IPS-15b (cell line): ENCODE measurements around the gene CDC42BPB.
A peak's percentile ranks its signal among the peaks of the same experiment; 100 is the strongest.

Experiments
- H3K27me3 ChIP-seq: one replicate; pipeline ENCODE4 v1.6.1; 2013; ENCODE audit warnings: low read length; ENCODE audit not compliant: control insufficient read depth, insufficient read depth
- H3K36me3 ChIP-seq: one replicate; pipeline ENCODE4 v1.6.1; 2013; ENCODE audit warnings: low read length; ENCODE audit not compliant: control insufficient read depth, insufficient read depth
- H3K4me1 ChIP-seq: one replicate; pipeline ENCODE4 v1.6.1; 2013; ENCODE audit warnings: mild to moderate bottlenecking, low read length; ENCODE audit not compliant: control insufficient read depth, insufficient read depth
- H3K4me3 ChIP-seq: one replicate; pipeline ENCODE4 v1.5.1; 2013; ENCODE audit warnings: low read depth, low read length
- H3K9ac ChIP-seq: one replicate; pipeline ENCODE4 v1.6.1; 2013; ENCODE audit warnings: low read depth, mild to moderate bottlenecking, low read length
- H3K9me3 ChIP-seq: one replicate; pipeline ENCODE4 v1.6.1; 2013; ENCODE audit warnings: mild to moderate bottlenecking, low read length; ENCODE audit not compliant: control insufficient read depth, insufficient read depth

CDC42BPB gene

DNA sequence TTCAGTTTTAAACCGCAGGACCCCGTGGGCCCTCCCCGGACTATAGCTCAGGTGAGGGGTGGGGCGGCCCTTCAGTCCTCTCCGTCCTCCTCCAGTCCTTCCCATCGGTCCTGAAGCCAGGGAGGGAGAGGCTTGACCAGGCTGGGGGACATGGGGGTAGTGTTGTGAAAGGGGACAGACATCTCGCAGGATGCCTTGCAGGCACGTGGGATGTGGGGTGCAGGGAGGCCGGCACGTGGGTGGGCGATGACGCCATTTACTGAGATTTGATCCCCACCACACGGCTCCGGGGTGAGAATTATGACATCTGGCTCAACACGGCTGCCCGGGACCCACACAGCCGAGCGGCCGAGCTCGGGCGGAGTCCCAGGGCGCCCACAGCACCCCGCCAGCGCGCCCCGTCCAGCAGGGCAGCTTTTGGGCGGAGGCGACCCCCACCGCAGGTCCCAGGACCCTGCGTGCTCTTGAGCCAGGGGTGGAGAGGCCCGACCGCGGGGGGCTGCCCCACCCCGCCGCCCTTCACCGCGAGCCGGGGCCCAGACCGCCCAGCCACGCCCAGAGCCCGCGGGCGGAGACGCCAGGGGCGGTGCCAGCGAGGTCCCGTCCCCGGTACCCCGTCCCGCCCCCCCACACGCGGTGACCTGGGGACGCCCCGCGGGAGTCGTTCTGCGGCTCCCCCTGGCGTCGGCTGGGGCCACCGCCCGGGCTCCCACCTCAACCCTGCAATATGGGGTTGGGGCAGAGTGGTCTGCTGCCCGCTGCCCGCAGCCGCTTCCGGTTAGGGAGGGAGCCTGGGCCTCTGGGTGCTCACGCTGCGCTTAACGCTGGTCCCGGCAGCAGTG, 33.9 kb upstream of the CDC42BPB start:
- Histone ChIP-seq H3K4me1 (no peaks in the 10 kb centered on the region), H3K9ac (no peak overlapping the region), H3K4me3 (peak overlapping the region; percentile 41), H3K36me3 (no peaks in the 10 kb centered on the region), H3K27me3 (peaks cover 5% of the 10 kb centered on the region), H3K9me3 (no peaks in the 10 kb centered on the region)

DNA sequence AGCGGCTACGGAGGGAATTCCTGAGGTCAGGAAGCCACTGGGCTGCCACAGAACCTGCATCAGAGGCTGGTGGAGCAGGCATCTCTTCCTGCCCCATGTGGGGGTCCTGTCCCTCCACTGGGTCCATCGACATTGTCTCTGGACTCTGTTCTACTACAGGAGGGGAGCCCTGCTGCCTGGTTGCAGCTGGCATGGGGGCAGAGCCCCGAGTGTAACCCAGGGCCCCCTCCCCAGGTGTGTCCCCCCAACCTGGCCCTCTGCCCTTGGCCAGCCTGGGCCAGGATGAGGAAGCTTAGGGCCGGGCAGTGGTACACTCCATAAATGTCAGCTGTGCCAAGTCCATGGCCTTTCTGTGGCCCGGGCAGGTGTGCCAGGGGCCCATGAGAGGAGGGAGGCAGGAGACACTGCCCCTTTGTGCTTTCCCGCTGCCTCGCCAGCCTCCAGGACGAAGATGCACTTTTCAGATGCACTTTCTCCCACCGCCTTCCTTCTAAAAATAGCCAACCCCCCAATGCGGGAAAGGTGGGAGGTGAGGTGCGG, 33.2 kb upstream of the CDC42BPB start:
- Histone ChIP-seq H3K9me3 (no peaks in the 10 kb centered on the region), H3K36me3 (no peaks in the 10 kb centered on the region), H3K4me1 (no peaks in the 10 kb centered on the region), H3K4me3 (no peak overlapping the region), H3K27me3 (peaks cover 5% of the 10 kb centered on the region), H3K9ac (no peak overlapping the region)

DNA sequence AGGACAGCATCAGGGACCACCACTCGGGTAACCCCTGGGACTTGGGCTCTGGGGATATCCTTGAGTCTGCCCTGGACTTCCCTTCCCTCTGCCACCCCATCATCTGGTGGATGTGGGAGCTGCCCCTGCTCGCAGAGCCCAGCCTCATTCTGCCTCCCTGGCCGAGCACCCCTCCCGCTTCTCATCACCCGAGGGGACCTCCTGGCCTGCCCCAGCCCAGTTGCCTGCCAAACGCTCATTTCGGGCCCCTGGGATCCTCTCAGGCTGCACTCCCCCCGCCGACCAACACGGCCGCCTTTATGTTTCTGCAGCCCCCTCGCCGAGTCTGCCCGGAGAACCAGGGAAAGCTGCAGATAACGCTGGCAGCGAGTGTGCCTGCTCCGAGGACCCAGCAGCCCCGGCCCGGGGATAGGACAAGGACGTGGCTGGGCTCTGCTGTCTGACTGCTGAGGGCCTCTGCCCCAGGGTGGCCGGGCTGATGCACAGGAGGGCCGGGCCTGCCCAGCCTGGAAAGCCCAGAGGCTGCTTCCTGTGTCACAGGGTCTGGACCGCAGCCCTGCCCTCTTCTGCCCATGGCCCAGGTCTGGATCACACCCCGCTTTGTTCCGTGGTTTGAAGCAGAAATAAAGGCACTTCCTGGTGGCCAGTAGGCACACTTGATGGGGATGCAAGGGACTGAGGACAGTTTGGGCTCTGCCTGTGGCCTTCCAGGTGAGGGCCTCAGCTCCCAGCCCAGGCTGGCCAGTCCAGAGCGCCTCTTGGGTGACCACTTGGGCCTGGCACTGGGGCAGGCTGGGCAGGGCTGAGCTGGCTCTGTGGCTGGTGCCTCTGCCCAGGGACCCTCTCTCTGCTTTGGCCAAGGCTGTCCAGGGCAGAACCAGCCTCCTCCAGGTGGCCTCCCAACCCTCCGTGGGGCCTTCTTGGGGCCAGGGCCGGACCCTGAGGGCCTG, 32.3 kb upstream of the CDC42BPB start:
- no peaks in the 10 kb centered on the region for H3K4me1 ChIP-seq
- no peaks in the 10 kb centered on the region for H3K36me3 ChIP-seq
- peaks cover 9% of the 10 kb centered on the region for H3K27me3 ChIP-seq
- H3K9ac ChIP-seq: no peak overlapping the region
- no peak overlapping the region for H3K4me3 ChIP-seq
- H3K9me3 ChIP-seq: no peaks in the 10 kb centered on the region

DNA sequence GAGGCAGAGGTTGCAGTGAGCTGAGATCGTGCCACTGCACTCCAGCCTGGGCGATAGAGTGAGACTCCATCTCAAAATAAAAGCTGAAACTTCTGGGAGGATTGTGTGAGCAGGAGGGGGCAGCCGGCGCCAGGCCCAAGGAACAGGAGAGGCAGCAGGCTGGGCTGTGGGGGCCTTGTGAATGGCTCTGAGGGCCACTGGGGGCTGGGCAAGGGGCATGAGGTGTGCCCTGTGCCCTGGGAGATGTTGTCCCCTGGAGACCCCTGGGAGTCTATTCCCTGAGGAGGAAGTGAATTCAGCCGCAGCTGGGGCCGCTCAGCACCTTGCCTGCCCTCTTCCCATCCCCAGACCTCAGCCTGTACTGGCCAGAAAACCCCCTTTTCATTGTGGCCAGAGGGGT, 31.6 kb upstream of the CDC42BPB start:
- peaks cover 14% of the 10 kb centered on the region for H3K27me3 ChIP-seq
- H3K36me3 ChIP-seq: no peaks in the 10 kb centered on the region
- no peak overlapping the region for H3K9ac ChIP-seq
- no peaks in the 10 kb centered on the region for H3K9me3 ChIP-seq
- H3K4me3 ChIP-seq: no peak overlapping the region
- H3K4me1 ChIP-seq: no peaks in the 10 kb centered on the region

DNA sequence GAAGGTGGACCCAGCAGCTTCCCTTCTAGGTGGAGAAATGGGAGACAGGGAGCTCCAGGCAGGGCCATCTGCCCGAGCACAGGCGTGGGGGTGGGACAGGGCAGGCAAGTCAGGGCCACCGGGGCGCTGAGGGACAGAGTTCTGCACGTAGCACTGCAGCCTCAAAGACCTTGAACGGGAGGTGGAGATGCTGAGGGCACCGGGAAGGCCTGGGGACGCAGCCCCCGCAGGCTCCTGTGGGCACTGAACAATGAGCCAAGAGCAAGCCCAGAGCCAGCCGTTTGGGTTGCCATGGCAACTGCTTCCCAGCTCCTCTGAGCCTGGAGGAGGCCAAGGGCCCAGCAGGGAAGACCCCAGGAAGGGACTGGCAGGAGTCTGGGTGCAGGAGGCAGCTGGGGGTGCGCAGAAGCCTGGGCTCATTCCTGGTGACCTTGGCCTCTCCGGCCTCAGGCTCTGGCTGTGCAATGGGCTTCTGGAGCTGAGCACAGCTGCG, 30.0 kb upstream of the CDC42BPB start:
- Histone ChIP-seq H3K9me3 (no peaks in the 10 kb centered on the region), H3K36me3 (no peaks in the 10 kb centered on the region), H3K4me1 (no peaks in the 10 kb centered on the region), H3K4me3 (no peak overlapping the region), H3K27me3 (peaks cover 23% of the 10 kb centered on the region), H3K9ac (no peak overlapping the region)

DNA sequence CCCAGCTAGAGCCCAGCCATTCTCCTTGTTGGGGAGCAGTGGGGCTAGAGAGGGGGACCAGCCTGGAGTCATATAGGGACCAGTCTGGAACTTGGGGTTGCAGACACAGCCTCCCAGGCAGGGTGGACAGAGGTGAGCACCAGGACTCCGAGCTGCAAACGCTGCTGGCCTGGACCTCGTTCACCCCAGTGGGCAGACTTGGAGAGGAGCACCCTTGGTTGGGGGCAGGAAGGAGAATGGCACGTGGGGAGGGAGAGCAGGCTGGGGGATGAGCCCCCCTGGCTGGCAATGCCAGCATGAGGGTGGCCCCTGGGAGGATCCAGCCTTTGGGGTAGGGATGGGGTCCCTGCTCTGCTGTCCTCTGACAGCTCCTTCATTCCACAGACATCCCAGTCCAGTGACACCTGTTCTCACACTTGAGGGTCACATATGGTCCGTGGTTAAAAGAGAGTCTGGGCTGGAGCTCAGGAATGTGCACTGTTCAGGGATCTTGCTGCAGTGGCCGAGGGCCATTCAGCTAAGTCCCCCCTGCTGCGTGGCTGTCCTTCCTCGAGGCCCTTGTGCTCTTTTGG, 29.5 kb upstream of the CDC42BPB start:
- no peak overlapping the region for H3K4me3 ChIP-seq
- no peaks in the 10 kb centered on the region for H3K4me1 ChIP-seq
- no peak overlapping the region for H3K9ac ChIP-seq
- no peaks in the 10 kb centered on the region for H3K36me3 ChIP-seq
- H3K27me3 ChIP-seq: peaks cover 27% of the 10 kb centered on the region
- H3K9me3 ChIP-seq: no peaks in the 10 kb centered on the region

DNA sequence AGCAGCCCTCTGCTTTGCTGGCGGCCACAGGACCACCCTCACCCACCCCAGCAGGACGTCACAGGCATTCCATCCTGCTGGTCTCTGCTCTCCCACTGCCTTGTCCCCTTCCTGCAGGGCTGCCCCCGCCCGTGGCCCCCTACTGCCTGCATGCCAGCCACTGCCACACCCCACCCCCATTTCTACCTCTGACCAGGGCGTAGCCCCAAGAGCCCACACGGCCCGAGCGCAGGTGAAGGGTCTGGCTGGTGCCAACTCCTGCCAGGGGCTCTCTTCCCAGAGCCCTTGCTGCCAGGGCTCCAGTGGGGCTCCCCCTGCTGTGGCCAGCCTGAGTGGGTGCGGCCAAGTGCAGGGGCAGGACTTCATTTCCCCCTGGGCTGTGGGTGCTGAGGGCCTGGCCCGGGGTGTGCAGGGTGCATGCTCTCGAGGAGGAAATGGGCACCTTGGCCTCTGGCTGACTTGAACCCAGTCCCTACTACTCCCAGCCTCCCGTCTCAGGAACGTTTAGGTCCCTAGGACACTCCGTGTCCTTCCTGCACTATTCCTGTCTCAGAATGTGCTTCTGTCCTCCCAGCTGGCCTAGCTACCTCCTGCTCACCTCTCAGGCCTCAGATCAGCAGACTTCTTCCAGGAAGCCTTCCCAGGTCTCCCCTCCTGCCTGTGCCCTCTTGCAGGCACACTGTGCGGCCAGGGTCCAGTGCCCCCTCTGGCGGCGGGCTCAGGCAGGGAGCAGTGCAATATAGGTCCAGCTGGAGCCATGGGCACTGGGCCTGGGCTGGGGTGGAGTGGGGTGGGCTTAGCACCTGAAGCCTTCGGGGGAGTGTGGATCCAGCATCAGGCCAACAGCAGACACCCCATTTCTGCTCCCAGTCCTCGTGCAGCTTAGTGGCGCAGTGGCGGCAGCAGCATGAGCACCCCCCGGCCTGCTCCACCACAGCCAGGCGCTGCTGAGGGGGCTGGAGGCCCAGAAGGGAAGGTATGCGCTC, 28.1 kb upstream of the CDC42BPB start:
- H3K9me3 ChIP-seq: no peaks in the 10 kb centered on the region
- H3K4me1 ChIP-seq: no peaks in the 10 kb centered on the region
- no peaks in the 10 kb centered on the region for H3K36me3 ChIP-seq
- H3K27me3 ChIP-seq: peaks cover 35% of the 10 kb centered on the region
- H3K9ac ChIP-seq: no peak overlapping the region
- no peak overlapping the region for H3K4me3 ChIP-seq

DNA sequence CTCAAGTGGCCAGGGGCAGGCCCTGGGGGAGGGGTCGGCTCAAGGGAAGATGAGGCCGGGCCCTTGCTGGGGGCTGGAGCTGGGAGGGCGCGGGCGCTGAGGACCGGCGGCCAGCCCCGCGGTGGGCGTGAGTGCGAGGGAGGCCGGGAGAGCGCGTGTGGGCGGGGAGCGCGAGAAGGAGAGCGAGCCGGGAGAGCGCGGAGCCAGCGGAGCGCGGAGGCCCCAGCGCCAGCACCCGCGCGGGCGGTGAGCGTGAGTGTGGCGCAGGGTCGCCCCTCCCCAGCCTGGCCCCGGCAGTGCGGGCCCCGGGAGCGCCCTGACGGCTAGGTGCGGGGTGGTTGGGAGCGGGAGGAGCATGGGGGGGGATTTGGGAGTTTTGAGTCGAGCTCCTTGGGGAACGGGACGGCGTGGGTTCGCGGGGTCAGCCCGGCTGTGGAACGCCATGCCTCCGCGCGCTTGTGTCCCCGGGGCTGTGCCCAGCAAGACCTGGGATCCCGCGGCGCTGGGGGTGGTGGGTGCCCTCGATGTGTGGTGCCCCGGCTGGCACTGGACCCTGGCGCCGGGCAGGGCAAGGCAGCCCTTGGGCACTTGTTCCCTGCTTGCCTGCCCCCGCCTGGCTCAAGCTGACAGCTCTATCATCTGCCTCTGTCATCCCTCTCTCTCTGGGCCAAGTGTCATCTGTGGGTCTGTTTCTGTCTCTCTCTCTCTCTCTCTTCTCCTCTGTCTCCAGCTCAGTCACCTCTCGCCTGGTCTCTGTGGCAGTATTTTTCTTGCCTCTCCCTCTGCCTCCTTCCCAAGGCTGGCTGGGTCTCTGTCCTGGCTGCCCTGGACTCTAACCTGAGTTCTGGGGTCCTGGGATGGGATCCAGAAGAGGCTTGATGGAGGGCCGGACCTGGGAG, 26.9 kb upstream of the CDC42BPB start, which contains the start of gene LBHD2:
Gene LBHD2, plus strand, starts transcription at position 190 of the 899 bp plus-strand sequence. CDS start 1,803 bp downstream, outside the sequence.
- H3K4me1 ChIP-seq: no peaks in the 10 kb centered on the region
- H3K4me3 ChIP-seq: peak within 1 kb of the TSS; percentile 22
- H3K9ac ChIP-seq: no peak within 1 kb of the TSS
- H3K27me3 ChIP-seq: peaks cover 35% of the 10 kb centered on the region
- no peaks in the 10 kb centered on the region for H3K9me3 ChIP-seq
- no peaks in the 10 kb centered on the region for H3K36me3 ChIP-seq

DNA sequence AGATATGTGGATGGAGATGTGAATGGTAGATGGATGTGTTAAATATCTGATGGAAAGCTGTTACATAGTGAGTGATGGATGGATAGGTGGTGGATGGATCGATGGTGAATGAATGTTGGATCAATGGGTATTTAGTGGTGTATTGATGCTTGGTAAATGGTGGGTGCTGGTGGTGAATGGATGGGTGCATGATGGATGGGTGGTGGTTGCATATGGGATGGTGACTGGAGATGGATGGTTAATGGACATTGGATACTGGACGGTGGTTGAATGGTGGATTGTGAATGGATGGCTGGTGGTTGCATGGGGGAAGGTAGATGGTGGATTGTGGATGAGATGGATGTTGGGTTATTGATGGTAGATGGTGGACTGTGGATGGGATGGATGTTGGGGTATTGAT, 24.6 kb upstream of the CDC42BPB start:
- Histone ChIP-seq H3K36me3 (no peaks in the 10 kb centered on the region), H3K9me3 (no peaks in the 10 kb centered on the region), H3K4me1 (no peaks in the 10 kb centered on the region), H3K4me3 (no peak overlapping the region), H3K9ac (no peak overlapping the region), H3K27me3 (peaks cover 38% of the 10 kb centered on the region)
